ENCODE data around the gene MRPS6.

Gene MRPS6

DNA sequence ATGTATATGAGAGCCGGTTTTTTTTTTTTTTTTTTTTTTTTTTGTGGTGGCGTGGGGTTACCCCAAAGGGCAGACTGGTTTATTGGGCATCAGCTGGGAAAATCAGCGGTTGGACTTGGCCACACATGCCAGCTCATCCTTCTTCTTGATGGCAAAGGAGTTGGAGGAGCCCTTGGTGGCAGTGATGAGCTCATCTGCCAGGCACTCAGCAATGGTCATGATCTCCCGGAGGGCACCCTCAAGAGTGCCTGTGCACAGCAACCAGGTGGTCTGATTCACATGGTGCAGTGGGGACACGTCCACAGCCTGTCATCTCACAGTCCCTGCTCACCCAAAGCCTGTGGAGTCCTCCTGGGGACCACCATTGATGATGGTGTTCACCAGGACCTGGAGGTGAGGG lies 62.0 kb downstream of the MRPS6 start:
- no peak for DNase-seq

DNA sequence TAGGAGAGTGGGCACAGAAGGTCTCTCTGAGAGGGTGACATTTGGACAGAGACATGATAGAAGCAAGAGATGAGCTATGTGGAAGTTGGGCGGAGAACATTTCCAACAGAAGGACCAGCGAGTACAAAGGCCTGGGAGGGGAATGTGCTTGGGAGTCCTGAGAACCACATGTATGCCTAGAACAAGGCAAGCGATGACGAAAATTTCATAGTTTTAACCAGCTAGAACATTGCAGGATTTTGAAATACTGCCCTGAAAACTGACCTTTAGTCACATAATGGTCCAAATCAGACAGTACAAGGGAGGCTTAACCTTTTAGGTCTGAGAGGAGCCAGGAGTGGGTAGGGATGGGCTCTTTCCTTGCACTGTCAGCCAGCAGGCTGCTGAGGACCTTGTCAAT lies 68.0 kb downstream of the MRPS6 start:
- no peak for DNase-seq

DNA sequence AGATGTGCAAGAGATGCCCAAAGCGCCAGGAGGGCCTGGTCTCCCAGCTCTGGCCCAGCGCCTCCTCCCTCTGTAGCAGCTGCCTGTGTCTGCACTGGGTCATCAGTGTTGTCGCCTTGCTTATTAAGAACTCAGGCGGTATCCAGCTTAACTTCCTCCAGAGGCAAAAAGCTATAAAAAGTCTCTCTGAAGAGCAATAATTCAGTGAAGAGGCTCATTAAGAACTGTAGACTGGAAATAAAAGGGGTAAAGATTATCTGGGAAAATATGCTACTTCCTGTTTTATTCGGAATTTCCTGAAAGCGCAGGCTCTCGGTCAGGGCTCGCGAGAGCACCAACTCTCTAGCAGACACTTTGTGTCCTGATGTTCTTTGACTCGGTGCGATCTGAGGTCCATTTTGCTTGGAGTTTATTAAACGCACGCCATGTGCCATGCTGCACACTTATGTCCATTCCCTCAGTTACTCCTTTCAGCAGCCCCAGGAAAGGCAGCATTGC lies 70.4 kb downstream of the MRPS6 start:
- DNase-seq: no peak

DNA sequence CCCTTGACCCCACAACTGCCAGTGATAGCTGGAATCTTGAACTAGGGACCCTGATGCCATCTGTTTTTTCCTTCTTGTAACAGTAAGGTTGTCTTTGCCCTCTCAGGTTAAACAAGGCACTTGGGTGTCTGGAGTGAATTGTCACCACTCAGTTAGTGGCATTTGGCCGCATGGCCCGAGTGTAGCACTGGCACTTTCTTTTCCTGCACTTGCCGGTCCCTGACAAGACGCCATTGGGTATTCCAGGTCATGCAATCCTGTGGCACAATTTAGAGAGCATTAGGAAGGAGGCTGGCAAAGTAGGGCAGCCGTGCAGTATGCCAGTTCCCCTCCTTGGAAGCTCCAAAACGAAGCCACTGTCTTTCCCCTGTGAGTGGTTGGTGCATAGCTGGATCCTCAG lies 70.8 kb downstream of the MRPS6 start:
- no peak for DNase-seq

DNA sequence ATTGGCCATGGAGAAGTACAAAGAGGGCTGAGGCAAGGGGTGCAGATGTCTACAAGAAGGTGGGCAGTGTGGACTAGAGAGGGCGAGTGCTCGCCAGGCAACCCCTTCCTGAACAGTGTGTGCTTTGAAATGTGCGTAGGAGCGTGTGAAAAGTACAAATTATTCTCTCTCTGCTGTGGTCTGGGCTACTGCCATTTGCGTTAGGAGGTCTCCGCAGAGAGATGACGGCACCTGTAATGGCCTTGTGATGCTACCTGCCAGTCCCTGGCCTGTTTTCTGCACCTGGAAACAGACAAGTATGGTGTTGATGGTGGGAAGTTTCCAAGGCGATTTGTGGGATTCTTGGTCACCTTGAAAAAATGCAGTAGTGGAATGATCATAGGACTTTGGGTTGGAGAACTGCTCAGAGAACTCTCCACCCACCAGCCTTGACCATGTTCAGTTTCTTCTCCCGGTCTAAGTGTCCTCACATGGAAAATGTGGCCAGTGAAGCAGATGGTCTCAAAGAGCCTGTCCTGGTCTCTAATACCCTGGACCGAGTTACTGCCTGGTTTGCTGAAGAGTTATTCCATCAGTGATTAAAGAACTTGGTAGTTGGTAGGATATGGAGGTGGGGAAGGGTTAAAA lies 74.5 kb downstream of the MRPS6 start:
- DNase-seq: no peak

DNA sequence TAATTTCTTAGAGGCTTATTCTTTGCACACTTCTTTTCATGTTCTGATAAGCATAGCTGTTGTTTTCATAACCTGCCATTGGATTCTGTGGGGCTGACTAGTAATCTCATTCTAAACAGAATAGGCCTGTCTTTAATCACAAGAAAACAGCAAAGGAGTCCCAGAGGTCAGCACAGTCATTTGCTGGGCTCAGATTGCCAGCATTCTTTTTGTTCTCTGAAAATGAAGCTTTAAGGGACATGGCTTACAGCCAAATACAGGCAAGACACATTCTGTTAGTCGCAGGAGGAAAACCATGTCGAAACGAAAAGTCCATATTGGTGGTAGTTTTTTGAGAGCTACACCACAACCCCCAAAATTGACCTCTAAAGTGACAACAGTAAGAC lies 75.0 kb downstream of the MRPS6 start:
- no peak for DNase-seq

DNA sequence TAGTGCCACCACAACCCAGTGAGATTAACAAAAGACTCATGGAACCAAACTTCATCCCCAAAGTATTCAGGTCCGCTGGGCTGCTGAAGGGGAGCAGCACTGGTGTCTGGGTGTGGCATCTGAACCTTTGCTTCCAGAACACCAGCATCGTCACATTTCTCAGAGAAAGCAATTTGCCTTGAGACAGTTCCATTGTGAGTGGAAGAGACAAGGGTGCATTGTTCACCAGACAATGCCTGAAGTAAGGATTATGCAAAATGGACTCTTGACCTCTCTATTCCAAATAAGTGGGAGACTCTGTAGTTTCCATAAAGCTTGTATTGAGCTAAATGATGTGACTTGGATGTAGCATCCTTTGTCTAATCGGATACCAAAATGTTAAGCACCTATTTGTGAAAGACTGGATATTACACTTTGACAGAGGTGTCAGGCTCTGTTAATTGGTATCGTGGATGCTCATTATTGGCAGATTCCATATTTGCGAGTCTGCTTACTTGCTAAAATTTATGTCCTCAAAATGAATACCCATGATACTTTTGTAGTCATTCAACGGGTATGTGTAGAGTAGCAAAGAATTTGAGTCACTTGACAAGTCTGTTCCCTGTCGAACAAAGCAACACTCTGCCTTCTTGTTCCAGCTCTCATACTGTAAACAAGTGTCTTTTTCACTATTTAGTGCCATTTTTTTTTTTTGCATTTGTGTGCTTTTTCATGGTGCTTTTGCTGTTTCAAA lies 75.6 kb downstream of the MRPS6 start:
- DNase-seq: peak; percentile 11

DNA sequence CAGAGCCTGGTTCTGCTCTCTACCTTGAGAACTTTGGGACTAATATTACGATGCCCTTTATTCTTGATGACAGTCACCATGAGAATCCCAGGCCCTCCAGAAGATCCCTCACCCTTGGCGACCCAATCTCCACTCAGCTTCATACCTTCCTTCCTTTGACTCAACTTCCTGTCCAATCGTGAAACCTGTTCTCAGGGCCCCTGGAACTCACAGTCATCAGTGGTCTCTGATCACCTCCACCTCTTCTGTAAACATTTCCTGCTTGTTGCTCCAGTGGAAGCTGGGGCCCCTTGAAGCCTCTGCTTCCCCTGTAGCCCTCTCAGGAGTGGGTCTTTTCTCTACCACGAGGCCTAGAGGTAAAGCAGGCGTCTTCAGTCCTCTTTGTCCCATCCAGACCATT lies 79.1 kb downstream of the MRPS6 start:
- DNase-seq: no peak

DNA sequence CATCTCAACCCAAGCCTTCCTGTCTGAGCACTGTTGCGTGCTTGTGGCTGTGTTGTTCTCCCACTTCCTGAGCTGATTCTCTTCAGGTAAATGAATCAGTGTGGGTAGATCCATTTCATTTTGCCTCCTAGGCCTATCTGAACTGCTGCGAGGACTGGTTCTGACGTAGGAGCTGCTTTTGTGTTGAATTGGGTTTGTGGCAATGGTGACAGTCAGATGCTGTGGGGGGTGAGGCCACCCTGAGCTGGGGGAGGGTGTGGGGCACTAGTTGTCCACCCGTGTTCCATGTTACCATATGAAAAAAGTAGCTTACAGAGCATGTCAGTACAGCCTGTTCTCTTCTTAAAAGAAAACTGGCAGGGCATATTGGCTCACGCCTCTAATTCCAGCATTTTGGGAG lies 81.5 kb downstream of the MRPS6 start:
- DNase-seq: no peak

DNA sequence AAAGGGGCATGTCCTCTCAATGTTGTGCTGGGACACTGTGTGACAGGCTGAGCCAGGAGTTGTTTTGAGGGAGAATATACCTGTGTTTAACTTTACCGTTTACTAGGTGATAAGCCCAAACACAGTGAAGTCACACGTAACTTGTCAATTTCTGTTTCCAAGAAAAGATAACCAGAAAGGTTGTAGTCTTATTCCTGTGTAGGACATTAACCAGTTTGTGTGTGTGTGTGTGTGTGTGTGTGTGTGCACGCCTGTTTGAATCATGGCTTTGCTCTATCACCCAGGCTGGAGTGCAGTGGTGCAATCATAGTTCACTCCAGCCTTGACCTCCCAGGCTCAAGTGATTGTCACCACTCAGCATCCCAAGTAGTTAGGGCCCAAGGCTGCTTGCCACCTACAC lies 83.6 kb downstream of the MRPS6 start:
- DNase-seq: no peak

DNA sequence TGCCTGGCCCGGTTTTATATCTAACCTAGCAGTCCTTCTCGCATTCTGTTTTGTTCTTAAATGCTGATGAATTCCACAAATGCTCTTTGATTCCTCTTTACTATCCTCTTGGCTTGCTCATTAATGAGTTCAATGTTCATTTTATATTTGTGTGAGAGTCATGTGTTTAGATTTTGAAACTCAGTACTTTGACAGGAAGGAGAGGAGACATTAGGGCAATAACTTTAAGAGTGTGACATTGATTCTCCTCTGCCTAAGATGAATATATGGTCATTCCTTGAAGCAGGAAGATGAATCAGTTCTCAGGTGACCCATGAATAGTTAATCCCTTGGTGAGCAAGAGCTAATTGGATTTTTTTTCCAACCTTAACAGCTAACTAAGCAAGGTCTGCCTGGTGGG lies 84.1 kb downstream of the MRPS6 start:
- DNase-seq: no peak

DNA sequence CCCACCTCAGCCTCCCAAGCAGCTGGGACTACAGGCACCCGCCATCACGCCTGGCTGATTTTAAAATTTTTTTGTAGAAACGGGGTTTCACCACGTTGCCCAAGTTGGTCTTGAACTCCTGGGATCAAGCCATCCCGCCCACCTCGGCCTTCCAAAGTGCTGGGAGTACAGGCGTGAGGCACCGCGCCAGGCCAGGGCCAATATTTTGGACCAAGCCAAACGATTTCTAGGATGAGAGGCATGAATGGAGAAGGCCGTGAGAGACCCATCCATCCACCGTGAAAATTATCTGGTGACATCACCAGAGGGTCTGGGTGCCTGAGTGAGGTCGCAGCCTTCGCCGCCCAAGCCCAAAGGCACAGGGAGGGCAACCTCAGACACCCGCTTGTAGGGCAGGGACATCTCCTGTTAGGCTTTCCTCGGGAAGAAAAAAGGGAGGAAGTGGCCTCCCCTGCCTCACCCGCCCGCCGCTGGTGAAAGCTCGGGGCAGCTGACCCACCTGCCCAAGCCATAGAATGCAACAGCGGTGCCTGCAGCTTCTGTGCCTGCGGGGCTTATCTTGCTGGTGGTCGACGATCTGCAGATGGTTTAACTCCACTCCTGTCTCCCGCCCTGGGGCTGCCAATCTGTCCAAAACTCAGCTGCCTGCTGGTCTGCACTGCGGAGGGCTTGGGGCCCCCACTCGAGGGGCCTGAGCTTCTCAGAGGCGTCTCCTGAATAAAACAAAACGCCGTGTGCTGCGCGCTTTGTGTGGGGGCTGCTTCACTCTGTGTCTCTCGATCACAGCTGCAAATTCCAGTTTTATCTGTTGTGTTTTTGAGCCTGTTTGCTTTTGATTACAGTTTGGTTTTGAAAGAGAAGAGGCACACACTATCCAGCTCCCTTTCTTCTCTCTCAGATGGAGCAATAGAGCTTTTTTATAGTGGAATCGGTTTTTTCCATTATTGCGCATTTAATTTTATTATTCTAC lies 85.8 kb downstream of the MRPS6 start:
- DNase-seq: no peak

DNA sequence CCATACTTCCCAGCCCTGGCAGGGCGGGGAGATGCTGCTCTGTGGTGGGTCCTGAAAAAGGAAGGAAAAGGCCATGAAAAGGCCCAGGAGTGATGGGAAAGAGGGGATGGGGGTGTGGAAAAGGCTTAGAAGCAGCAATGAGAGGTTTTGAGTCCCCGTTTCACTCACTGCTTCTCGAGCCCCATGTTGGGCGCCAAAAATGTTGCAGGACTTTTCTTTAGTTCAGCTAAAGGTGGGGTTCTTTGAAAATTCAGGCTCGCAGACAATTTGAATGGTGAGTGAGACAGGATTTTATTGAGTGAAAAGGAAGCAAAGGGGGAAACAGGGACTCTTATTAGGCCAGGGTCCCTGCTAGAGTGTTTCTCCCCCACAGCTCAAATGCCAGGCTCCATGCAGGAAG lies 93.1 kb downstream of the MRPS6 start:
- DNase-seq: no peak

DNA sequence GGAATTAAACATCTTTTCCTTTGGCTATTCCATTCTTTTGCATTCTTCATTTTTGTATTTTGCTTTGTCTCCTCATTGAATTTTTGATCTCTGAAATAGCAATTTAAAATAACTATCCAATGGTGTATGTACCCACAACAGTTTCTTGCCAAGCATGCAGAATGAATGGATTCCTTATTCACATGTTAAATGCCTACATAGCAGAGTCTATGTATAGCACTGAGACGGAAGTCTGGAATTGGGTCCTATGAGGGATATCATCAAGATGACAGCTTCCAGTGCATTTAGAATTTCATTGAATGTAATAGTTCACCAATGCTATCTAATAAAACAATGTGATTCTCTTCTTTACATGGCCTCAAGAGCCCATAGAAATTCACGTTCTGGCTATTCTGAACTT lies 97.5 kb downstream of the MRPS6 start:
- DNase-seq: no peak

DNA sequence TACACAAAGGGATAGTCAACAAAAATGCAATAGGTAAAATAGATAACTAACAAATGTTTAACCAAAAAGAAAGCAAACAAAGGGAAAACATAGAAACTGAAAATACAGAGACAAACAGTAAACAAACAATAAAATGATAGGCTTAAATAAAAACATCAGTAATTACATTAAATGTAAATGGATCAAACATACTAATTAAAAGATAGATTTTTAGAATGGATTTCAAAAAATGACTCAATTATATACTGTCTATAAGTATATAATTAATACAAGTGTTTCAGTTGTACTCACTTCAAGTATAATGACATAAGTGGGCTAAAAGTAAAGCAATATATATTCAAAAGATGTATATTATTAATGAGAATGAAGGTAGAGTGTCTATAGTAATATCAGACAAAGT lies 101.1 kb downstream of the MRPS6 start:
- DNase-seq: no peak

DNA sequence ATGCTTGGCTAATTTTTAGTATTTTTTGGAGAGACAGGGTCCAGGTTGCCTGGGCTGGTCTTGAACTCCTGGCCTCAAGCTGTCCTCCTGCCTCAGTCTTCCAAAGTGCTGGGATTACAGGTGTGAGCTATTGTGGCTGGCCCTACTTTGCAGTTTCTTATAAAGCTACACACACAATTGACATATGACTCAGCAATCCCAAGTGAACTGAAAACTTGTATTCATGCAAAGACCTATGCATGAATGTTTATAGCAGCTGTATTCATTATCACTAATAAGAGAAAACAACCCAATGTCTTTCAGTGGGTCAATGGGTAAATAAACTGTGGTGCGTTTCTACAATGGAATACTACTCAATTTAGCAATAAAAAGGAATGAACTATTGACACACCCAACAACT lies 103.1 kb downstream of the MRPS6 start:
- DNase-seq: no peak

DNA sequence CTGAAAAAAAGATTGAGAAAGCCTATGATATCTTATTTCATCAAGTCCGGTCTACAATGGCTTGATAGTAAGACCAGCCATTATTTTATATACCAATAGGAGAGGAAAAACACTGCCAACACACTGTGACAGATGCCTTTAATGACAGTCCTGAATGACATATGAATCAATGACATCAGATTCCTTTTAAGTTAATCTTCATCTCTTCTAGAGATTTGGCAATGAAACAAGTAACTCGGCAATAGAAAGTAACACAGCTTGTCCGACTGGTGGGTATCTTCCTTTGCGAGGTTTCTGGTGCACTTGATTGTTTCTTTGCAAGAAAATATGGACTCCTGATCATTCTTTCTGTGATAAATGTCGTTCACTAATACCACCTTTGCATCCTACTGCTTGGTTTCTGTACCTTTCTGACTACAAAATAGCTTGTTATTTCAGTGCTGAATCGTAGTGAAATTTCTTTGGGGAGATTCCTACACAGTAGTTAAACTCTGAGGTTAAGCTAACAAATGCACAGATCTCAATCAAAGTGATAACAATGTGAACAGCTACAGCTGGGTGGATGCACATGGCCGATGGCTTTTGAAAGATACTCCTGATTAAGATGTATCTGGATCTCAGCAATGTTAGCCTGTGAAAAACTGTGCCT lies 104.7 kb downstream of the MRPS6 start:
- DNase-seq: no peak

DNA sequence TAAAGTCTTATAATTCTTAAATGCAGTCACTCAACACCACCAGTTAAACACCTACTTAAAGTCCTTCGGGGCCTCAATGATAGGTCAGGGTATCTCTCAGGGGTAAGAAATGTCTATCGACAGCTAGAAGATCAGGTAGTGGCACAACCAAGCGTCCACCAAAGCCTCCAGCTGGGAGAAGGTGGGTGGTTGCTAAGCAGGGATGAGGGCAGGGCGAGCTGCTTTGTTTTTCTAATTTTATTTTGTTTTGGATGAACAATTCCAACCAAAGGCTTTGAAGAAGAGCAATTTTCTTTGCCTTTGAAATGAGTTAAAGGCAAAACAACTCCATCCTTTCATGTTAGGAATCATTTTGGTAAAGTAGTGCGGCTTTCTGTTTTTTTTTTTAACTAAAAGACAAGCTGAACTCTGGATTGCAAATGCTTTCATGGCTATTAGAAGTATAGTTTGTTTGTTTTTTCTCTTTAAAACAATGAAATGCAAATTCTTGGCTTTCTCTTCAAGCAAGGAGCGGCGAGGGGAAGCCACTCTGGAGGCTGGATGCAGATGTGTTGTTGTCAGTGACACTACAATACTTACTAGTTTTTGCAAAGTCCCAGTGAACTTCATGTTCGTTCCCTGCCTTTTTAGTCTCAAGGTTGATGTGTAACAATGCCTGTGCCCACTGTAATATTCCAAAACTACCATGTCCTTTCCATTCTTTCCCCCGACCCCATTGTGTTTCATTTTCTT lies 106.0 kb downstream of the MRPS6 start:
- no peak for DNase-seq

DNA sequence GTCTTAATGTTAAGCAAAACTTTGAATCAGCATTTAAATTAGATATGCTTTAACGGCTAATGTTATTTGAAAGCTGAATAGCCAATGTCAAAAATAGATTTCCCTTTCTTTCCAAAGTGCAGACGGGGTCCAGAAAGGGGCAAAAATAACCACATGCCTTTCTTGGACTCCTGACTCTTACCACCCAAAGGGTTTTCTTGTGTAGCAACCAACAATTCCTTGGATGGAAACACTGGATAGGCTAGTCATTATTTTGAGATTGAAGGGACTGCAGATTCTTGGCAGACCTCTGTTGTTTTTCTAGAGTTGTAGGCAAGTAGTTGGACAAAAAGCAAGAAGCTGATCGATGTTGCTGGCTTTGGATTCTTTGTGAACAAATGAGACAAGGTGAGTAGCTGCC lies 107.0 kb downstream of the MRPS6 start:
- DNase-seq: no peak

DNA sequence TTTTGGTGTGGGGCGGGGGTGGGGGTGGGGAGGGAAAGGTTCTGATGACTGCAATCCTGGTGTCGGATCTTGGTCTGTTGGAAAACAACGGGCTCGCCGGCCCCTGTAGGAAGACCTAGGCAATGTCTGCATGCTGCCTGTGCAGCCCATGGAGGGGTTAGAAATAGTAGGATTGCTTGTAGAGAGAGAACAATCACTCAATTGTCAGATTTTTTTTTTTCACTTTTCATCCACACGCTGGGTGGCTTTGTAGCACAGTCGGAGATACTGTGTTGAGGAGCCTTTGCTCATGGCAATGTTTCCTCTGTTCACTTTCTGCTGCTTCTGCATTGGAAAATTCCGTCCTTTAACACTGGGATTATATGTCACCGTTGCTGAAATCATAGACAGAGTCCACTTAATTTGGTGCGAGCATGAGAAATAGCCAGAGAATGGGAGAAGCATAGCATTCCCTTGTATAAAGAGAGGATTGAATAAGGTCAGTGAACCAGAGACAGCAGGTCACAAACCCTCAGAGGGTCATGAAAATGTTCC lies 107.5 kb downstream of the MRPS6 start:
- DNase-seq: no peak

DNA sequence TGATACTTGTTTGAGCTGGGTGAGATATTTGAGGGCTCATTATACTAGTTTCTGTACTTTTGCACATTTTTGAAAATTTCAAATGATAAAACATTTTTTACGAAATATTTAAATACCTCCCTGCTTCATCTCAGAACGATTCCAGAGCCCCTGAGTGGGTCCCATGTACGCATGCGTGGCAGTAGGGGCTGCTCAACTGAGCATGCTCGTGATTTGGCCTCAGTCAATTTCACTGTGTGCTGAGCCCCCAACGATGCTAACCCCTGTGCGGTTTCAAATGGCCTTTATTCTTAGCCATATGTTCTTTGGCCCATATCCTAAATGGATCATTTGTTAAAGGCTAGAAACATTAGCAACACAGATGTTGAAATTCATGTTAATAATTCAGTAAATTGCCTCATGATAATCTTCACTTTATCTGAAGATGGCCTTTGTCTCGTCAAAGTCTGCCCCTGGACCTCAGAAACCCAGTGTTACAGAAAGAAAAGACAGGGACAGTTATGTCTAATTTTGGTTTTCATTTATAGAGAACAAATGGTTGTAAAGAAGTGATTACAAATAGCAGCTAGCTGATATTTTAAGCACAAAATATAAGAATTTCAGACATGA lies 108.2 kb downstream of the MRPS6 start:
- DNase-seq: no peak

DNA sequence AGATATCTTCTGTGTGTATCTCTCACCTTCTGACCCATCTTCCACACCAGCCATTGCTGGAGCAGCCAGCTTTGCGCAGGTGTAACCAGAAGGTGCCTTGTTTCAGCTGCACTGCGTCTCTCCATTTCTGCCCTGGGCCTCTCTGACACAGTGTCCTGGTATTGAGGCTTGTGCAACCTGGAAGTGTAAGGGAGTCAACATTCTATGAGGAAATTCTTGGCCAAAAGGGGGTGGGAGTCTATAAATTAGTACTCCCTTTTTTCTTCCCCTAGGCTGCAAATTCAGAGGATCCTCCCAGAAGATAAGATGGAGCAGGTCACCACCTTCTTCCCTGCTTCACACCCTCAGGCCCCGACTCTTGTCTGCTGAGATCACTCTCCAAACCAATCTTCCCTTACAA lies 109.1 kb downstream of the MRPS6 start:
- DNase-seq: no peak

Measured in NCI-H1048 (cell line).